HTR-8/SVneo (cell line): ENCODE results near the gene ZNF536.
"Not testable (repeated sequence)": the region's sequence is repeated elsewhere in the genome, so short reads cannot be mapped to it uniquely, and the experiment has no call there.

Experiments
- DNase-seq: peaks from one replicate; pipeline ENCODE4 v3.0.0; 2011; ENCODE audit warnings: low spot score, mixed read lengths; ENCODE audit not compliant: insufficient read length
- FAIRE-seq: peaks from 2 replicates; lab custom pipeline; 2011; peaks lifted over from hg19 to GRCh38; lab: Jason Lieb, UNC

The ZNF536 gene

DNA sequence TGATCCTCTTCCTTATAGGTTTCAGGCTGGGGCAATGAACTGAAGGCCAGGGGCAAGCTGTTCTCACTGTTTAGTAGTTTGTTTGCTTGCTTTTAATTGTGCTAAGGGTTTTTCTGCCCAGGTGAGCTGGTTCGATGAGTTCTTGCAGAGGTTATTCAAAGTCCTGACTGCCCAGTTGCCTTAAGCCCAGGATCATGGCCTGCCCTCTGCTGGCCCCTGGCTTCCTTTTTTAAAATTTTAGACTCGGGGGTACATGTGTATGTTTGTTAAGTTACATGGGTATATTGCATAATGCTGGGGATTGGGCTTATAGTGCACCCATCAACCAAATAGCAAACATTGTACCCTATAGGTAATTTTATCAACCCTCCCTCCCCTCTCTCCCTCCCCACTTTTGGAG lies 65.7 kb downstream of the ZNF536 start:
- no peak for DNase-seq
- FAIRE-seq: no peak

GRCh38 chr19:30439310-30439709 lies 67.1 kb downstream of the ZNF536 start:
- FAIRE-seq (no peak), DNase-seq (no peak)

- DNase-seq (no peak), FAIRE-seq (no peak)
Measured at GRCh38 chr19:30441011-30441410, 68.8 kb downstream of the ZNF536 start.

GRCh38 chr19:30442674-30443073 lies 70.5 kb downstream of the ZNF536 start:
- FAIRE-seq: no peak
- no peak for DNase-seq

DNA sequence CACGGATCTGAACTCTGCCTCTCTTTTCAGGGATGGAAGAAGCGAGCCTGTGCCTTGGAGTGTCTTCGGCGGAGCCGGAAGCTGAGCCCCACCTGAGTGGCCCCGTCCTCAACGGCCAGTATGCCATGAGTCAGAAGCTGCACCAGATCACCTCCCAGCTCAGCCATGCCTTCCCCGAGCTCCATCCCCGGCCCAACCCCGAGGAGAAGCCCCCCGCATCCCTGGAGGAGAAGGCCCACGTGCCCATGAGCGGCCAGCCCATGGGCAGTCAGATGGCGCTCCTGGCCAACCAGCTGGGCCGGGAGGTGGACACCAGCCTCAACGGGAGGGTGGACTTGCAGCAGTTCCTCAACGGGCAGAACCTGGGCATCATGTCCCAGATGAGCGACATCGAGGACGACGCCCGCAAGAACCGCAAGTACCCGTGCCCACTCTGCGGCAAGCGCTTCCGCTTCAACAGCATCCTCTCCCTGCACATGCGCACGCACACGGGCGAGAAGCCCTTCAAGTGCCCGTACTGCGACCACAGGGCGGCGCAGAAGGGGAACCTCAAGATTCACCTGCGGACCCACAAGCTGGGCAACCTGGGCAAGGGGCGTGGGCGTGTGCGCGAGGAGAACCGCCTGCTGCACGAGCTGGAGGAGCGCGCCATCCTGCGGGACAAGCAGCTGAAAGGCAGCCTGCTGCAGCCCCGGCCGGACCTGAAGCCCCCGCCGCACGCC lies 71.5 kb downstream of the ZNF536 start:
- DNase-seq (no peak), FAIRE-seq (no peak)

DNA sequence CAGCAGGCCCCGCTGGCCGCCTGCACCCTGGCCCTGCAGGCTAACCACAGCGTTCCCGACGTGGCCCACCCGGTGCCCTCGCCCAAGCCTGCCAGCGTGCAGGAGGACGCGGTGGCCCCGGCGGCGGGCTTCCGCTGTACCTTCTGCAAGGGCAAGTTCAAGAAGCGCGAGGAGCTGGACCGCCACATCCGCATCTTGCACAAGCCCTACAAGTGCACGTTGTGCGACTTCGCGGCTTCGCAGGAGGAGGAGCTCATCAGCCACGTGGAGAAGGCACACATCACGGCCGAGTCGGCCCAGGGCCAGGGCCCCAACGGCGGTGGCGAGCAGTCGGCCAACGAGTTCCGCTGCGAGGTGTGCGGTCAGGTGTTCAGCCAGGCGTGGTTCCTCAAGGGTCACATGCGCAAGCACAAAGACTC lies 72.1 kb downstream of the ZNF536 start:
- no peak for DNase-seq
- no peak for FAIRE-seq

GRCh38 chr19:30444686-30445232 lies 72.6 kb downstream of the ZNF536 start:
- no peak for DNase-seq
- no peak for FAIRE-seq

DNA sequence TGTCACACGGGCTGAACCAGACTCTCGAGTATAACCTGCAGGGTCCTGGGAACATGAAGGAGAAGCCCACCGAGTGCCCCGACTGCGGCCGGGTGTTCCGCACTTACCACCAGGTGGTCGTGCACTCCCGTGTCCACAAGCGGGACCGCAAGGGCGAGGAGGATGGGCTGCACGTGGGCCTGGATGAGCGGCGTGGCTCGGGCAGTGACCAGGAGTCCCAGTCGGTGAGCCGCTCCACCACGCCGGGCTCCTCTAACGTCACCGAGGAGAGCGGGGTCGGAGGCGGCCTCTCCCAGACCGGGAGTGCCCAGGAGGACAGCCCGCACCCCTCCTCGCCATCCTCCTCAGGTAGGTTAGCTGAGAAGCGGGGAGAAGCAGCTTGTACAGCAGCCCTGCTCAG lies 73.2 kb downstream of the ZNF536 start:
- DNase-seq: no peak
- no peak for FAIRE-seq

- FAIRE-seq: not testable (repeated sequence)
Measured at GRCh38 chr19:30446120-30446519, 73.9 kb downstream of the ZNF536 start.

GRCh38 chr19:30446850-30447552 lies 74.8 kb downstream of the ZNF536 start:
- FAIRE-seq: no peak
- DNase-seq: no peak

More at GRCh38 chr19:30446120-30446519, 73.9 kb downstream of the ZNF536 start:
- DNase-seq: not testable (repeated sequence)

- FAIRE-seq (no peak), DNase-seq (no peak)
Measured at GRCh38 chr19:30447553-30447870, 75.3 kb downstream of the ZNF536 start.

- no peak for FAIRE-seq
- no peak for DNase-seq
Measured at GRCh38 chr19:30448386-30449077, 76.3 kb downstream of the ZNF536 start.

DNA sequence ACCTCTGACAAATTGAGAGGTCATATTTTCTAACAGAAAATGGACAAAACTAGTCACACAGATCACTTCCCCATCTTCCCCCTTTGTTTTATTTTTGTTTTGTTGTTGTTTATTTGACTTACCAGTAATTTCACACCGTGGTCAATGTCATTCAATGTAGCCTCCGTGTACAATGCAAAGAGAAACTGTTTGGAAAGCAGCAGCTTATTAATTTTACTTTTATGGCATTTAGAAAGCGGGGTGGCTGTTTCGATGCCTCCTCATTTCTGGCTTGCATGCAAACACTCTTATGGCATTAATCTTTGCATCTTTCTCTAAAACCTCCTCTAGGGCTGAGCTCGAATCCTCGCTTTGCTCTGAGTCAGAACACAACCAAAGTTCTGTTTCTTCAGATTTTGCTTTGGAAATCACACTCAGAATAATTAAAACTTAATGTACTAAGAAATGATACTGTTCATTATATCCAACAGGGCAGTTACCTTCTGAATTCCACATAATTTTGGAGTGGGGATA lies 77.0 kb downstream of the ZNF536 start:
- DNase-seq: no peak
- FAIRE-seq: no peak

DNA sequence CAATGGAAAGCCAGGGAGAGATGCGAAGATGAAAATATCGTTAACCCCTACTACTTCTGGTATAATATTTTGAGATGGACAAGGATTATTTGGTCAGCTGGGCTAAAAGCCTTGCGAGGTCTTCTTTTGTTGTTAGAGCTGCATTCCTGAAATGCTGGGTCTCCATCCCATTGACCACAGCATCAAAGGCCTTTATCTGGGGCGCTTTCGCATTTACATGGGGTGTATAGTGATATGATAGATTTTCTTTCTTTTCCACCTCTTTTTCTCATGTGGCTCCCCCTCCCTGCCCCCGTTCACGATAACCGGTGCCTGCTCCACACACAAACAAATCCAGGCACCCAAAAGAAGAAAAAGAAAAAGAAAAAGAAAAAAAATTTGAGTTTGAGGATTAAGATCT lies 77.5 kb downstream of the ZNF536 start:
- DNase-seq: no peak
- FAIRE-seq: no peak

DNA sequence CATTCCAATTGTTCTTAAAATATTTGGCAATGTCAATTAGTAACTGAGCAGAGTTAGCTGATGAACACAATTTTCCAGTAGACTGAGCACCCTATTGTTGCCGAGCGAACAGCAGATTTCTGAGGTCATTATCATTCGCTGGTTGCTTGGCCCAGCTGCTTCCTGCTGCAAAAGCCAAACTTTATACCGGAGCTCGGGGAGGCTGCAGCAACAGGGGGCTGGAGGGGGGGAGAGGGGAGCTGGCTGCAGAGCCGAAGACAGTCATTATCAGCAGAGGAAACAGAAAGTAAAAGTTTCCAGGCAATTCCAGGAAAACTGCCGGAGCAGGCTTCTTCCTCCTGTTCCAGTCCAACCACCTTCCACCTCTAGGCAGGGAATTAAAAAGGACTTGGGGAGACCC lies 77.9 kb downstream of the ZNF536 start:
- no peak for DNase-seq
- no peak for FAIRE-seq

- DNase-seq (no peak), FAIRE-seq (no peak)
Measured at GRCh38 chr19:30450835-30451321, 78.7 kb downstream of the ZNF536 start.

DNA sequence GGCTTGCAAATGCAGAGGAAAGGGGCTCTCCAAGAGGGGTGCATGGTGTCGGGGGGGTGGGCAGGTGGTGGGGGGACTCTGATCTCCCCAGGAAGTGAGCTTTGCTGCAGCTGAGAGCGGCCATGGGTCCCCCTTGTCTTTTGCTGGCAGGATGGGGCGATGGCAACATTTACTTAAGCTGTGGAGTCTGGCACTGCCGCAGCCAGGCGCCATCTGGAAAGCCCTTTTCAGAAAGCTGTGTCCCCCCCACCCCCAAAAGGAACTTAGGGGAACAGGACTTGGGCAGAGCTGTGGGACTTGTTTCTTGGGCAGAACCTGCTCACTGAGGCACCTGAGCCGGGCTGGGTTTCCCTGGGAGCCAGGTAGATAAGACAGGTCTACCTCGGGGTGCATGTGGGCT lies 80.7 kb downstream of the ZNF536 start:
- FAIRE-seq: no peak
- no peak for DNase-seq

DNA sequence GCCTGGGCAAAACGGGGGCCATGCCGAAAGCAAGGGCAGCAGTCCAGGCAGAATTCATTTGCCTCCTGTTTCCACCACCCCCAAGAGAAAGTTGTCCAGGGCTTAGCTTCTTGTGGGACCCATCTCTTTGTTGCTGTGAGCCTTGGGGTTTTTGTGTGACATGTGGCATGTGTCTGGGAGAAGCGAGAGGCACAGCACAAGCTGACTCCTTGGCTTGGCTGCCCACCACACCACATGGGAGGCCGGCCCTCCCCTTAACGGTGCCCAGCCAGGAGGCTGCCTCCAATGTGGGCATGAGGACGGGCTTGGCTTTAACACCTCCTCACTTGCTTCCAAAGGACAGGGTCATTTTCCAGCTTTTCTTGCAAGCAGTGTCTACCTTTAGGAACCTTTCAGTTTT lies 81.6 kb downstream of the ZNF536 start:
- DNase-seq (no peak), FAIRE-seq (no peak)

- no peak for DNase-seq
- FAIRE-seq: no peak
Measured at GRCh38 chr19:30455881-30456280, 83.7 kb downstream of the ZNF536 start.

GRCh38 chr19:30457484-30457883 lies 85.3 kb downstream of the ZNF536 start:
- FAIRE-seq (no peak), DNase-seq (no peak)

GRCh38 chr19:30459859-30460258 lies 87.7 kb downstream of the ZNF536 start:
- FAIRE-seq (no peak), DNase-seq (no peak)
